ENCODE results near the gene HPS3.

Gene HPS3

DNA sequence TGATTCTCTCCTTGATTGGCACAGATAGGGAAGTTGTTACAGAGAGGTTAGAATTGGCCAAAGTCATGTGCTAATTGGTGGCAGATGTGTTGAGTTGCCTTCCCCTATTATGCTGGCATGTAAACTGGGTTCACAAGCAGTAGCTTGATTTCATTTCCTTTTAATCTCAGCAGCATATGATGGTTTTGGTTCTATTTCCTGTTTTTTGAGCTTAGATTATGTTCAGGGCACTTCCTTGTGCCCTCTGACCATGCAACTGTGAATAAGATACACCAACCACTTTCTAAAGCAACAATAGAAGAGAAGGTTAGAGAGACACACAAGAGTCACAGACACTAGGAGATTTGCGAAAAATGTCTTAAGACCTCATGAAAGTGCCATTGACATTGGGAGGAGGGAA is 16.5 kb downstream of the HPS3 start:
- TF ChIP-seq GATA1 (IDR thresholded peaks at IDR 0.05; ENCODE audit: low read depth, low read length) (no peak), POLR2A (IDR thresholded peaks at IDR 0.05; ENCODE audit: low read length) (no peak)
- no peak for DNase-seq

DNA sequence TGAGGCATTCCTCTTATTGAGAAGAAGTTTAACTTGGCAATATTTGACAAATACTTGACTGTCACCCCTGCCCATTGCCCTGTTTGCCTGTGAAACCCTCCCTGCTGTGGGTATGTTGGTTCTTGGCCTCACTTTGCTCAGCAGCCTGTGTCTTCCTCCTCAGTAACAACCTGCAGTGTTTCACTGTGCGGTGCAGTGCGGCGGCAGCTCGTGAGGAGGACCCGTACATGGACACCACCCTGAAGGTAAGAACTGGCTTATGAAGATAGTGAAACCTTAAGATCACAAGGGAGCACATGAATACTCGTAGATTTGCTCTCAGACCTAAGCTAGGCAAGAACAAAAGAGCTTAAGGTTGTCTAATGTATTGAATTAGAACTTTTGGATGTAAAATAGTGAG is 21.0 kb downstream of the HPS3 start:
- no peak for DNase-seq
- TF ChIP-seq POLR2A (IDR thresholded peaks at IDR 0.05; ENCODE audit: low read length) (no peak), GATA1 (IDR thresholded peaks at IDR 0.05; ENCODE audit: low read depth, low read length) (no peak)

DNA sequence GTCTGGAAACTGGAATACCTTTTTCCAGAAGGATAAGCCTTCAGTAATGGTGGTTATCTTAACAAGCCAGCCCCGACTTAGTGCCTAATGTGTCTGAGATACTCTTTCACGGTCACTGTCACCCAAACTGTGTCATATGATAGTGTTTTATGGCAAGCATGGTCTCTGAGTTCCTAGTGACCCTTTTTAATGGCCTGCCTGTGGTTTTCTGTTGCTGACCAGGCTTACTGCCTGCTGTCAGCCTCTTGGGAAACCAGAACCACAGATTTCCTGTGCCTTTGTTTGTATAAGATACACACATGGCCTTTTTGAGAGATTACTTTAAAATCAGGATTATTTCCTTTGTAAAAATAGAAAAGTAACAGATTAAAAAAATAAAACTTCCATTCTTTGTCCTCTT is 22.4 kb downstream of the HPS3 start:
- TF ChIP-seq GATA1 (IDR thresholded peaks at IDR 0.05; ENCODE audit: low read depth, low read length) = no peak
- no peak for TF ChIP-seq POLR2A (IDR thresholded peaks at IDR 0.05; ENCODE audit: low read length)
- DNase-seq = peak; percentile 37 to 68

- TF ChIP-seq GATA1 (IDR thresholded peaks at IDR 0.05; ENCODE audit: low read depth, low read length) (no peak), POLR2A (IDR thresholded peaks at IDR 0.05; ENCODE audit: low read length) (no peak)
- no peak for DNase-seq
Measured at GRCh38 chr3:149152420-149152819, 23.0 kb downstream of the HPS3 start.

DNA sequence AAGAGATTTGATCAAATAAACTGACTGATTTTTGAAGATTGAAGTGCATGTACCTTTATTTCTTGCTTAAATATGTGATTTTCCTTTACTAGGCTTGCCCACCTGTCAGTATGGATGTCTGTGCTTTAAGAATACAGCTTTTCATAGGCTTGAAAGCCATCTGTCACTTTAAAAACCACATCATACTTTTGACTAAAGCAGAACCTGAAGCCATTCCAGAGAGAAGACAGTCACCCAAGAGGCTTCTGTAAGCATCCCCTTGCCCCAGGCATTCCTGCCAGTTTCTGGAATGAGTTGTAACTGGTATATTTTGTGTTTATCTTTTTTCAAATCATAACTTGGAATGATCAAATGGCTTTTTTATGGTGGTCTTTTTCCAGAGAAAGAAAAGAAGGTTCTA is 24.0 kb downstream of the HPS3 start:
- TF ChIP-seq POLR2A (IDR thresholded peaks at IDR 0.05; ENCODE audit: low read length) (no peak), GATA1 (IDR thresholded peaks at IDR 0.05; ENCODE audit: low read depth, low read length) (no peak)
- DNase-seq = no peak

DNA sequence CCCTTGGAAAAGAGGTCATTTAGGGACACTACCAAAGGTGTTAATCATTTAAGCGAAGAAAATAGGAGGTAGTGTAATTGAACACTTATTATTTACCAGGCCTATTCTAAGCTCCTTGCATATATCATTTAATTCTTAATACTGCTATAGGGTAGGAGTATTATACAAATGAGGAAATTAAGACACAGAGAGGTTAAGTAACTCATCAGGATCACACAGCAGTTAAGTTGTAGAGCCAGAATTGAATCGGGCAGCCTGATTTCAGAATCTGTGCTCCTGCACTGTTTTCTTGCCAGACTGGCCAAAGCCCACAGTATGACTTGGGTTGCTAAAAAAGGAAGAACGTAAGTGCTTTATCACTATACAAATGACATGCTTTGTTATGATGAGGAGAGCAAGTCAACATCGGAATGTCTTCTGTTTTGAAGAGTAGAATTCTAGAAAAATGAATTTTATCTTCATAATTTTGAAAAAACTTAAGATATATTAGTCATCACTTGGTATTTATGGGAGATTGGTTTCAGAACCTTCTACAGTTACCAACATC is 31.4 kb downstream of the HPS3 start:
- TF ChIP-seq GATA1 (IDR thresholded peaks at IDR 0.05; ENCODE audit: low read depth, low read length) = no peak
- TF ChIP-seq POLR2A (IDR thresholded peaks at IDR 0.05; ENCODE audit: low read length) = no peak
- no peak for DNase-seq

DNA sequence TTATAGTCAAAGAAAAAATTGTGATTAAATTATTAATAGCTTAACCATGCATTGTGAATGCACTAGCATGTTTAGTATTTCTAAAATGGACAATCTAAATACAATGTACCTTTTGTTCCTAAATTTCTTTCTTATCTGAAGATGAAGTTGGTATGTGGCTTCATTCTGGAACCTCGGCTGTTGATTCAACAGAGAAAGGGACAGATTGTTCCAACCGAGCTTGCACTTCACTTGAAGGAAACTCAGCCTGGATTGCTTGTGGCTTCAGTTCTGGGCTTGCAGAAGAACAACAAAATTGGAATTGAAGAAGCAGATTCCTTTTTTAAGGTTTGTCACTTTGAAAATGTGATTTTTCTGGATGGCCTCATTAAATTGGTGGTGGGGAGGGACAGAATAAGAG is 32.6 kb downstream of the HPS3 start:
- TF ChIP-seq GATA1 (IDR thresholded peaks at IDR 0.05; ENCODE audit: low read depth, low read length) (no peak), POLR2A (IDR thresholded peaks at IDR 0.05; ENCODE audit: low read length) (no peak)
- no peak for DNase-seq

DNA sequence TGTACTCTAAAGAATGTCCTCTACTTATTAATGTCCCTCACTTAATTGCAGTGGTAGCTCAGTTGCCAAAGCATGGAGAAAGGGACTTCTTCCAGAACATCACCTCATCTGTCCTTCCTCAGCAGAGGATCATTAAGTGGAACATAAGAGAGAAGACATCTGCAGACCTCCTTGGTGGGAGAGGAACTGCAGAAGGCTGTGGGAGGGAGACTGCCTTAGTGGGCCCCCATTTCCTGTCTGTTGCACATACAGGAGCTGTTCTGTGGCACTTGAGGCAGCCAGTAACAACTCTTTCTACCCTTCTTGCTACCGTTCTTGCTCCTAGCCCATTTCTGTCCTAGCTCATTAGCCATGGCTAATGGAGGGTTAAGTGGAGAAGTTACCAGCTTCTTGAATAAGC is 33.6 kb downstream of the HPS3 start:
- no peak for DNase-seq

DNA sequence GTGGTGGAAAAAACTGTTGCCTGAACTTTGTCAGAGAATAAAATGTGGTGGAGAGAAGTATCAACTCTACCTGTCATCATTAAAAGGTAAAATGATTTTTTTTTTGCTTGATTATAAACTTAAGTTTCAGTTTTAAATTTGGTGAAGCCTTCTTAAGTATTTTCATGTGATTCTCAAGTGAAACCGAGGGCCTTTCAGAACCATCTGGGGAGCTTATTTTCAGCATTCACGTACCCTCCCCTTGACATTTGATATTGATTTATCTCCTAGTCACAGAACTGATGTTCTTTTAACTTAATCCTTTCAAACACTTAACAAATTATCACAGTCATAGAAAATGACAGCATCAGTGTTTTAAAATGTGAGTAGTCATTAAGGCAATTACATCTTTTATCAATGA is 38.5 kb downstream of the HPS3 start:
- DNase-seq = no peak
- TF ChIP-seq POLR2A (IDR thresholded peaks at IDR 0.05; ENCODE audit: low read length) (no peak), GATA1 (IDR thresholded peaks at IDR 0.05; ENCODE audit: low read depth, low read length) (no peak)

More for the DNA sequence above, 33.6 kb downstream of the HPS3 start:
- TF ChIP-seq GATA1 (IDR thresholded peaks at IDR 0.05; ENCODE audit: low read depth, low read length) = no peak
- TF ChIP-seq POLR2A (IDR thresholded peaks at IDR 0.05; ENCODE audit: low read length) = no peak

- DNase-seq = no peak
- TF ChIP-seq POLR2A (IDR thresholded peaks at IDR 0.05; ENCODE audit: low read length) (no peak), GATA1 (IDR thresholded peaks at IDR 0.05; ENCODE audit: low read depth, low read length) (no peak)
Measured at GRCh38 chr3:149170672-149171071, 41.2 kb downstream of the HPS3 start.

- no peak for DNase-seq
- TF ChIP-seq GATA1 (IDR thresholded peaks at IDR 0.05; ENCODE audit: low read depth, low read length) (no peak), POLR2A (IDR thresholded peaks at IDR 0.05; ENCODE audit: low read length) (no peak)
Measured at GRCh38 chr3:149174901-149175300, 45.5 kb downstream of the HPS3 start.

- no peak for DNase-seq
- TF ChIP-seq POLR2A (IDR thresholded peaks at IDR 0.05; ENCODE audit: low read length) (no peak), GATA1 (IDR thresholded peaks at IDR 0.05; ENCODE audit: low read depth, low read length) (no peak)
Measured at GRCh38 chr3:149177122-149177521, 47.7 kb downstream of the HPS3 start.

GRCh38 chr3:149179220-149179619 is 49.8 kb downstream of the HPS3 start:
- DNase-seq = no peak
- no peak for TF ChIP-seq POLR2A (IDR thresholded peaks at IDR 0.05; ENCODE audit: low read length)
- TF ChIP-seq GATA1 (IDR thresholded peaks at IDR 0.05; ENCODE audit: low read depth, low read length) = no peak

GRCh38 chr3:149180057-149180573 is 50.7 kb downstream of the HPS3 start:
- DNase-seq = peak; percentile 3 to 51
- TF ChIP-seq GATA1 (IDR thresholded peaks at IDR 0.05; ENCODE audit: low read depth, low read length) (no peak), POLR2A (IDR thresholded peaks at IDR 0.05; ENCODE audit: low read length) (peak; percentile 58)

DNA sequence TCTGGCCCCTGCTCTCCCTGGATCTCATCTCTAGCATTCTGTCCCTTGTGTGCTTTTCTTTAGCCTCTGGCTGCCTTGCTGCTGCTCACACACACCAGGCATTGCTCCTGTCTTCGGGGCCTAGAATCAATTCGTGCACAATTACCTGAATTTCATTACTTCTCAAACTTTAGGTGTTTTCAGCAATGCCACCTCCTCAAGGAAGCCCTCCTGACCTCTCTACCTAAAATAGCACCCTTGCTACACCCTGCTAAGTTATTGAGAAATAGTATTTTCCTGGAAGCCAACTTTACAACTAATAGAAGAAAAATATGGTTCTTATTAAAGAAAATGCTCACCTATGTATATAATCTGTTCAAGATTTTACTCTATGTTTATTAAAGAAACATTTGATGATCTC is 51.7 kb downstream of the HPS3 start:
- TF ChIP-seq GATA1 (IDR thresholded peaks at IDR 0.05; ENCODE audit: low read depth, low read length) (no peak), POLR2A (IDR thresholded peaks at IDR 0.05; ENCODE audit: low read length) (no peak)
- DNase-seq = no peak

All from erythroblast (primary cell).